ENCODE data around the gene MEGF11. TPM values are rescaled to one million over a fixed set of nuclear protein-coding genes. Genes with fewer than 3 reads are reported as not detected.

MEGF11 gene
- total RNA-seq, 1 experiment from 2014 or later = not detected

- H3K9me2 ChIP-seq (ENCODE audit: insufficient read depth) = no peaks in the 10 kb centered on the region
- no TSS peak for BruUV-seq (replicated peaks)
- ChIA-PET POLR2A (ENCODE audit: unreplicated experiment) (no interaction called here), CTCF (no interaction called here)
- H3K36me3 ChIP-seq (ENCODE audit: low read depth) = no peaks in the 10 kb centered on the region
- no peaks in the 10 kb centered on the region for H3K79me2 ChIP-seq (ENCODE audit: low read depth)
- intact Hi-C loops (cut with micrococcal nuclease; ENCODE audit: unreplicated experiment) = no loop called here
- no peak overlapping the region for H3K27ac ChIP-seq
- DNase-seq = no peak
- no peaks in the 10 kb centered on the region for H3K9me3 ChIP-seq (ENCODE audit: insufficient read depth, low read depth)
- no peaks in the 10 kb centered on the region for H3F3A ChIP-seq (ENCODE audit: insufficient read depth, low read depth)
- H4K20me1 ChIP-seq (ENCODE audit: insufficient read depth) = no peaks in the 10 kb centered on the region
- H3K4me1 ChIP-seq (replicated peaks; ENCODE audit: insufficient read depth) = no peaks in the 10 kb centered on the region
- no peak for TF ChIP-seq CTCF (conservative IDR thresholded peaks at IDR 0.05)
- no peak for TF ChIP-seq EZH2 (IDR thresholded peaks at IDR 0.05; ENCODE audit: low read depth)
- H3K4me2 ChIP-seq = no peak overlapping the region
- peaks cover 17% of the 10 kb centered on the region; the same call in 1 of the 2 replicates for H3K27me3 ChIP-seq (ENCODE audit: insufficient read depth, low read depth)
- no peak overlapping the region for H3K4me3 ChIP-seq
- H2AFZ ChIP-seq = no peak overlapping the region
Measured at GRCh38 chr15:66156310-66156975, 97.1 kb downstream of the MEGF11 start.

- Histone ChIP-seq H3K27ac (no peak overlapping the region), H3K36me3 (ENCODE audit: low read depth) (no peaks in the 10 kb centered on the region), H3F3A (ENCODE audit: insufficient read depth, low read depth) (no peaks in the 10 kb centered on the region), H3K9me3 (ENCODE audit: insufficient read depth, low read depth) (no peaks in the 10 kb centered on the region), H2AFZ (no peak overlapping the region), H3K4me2 (no peak overlapping the region), H3K27me3 (ENCODE audit: insufficient read depth, low read depth) (peaks cover 21% of the 10 kb centered on the region; the same call in 1 of the 2 replicates), H4K20me1 (ENCODE audit: insufficient read depth) (no peaks in the 10 kb centered on the region), H3K79me2 (ENCODE audit: low read depth) (no peaks in the 10 kb centered on the region), H3K4me1 (replicated peaks; ENCODE audit: insufficient read depth) (no peaks in the 10 kb centered on the region), H3K9me2 (ENCODE audit: insufficient read depth) (no peaks in the 10 kb centered on the region), H3K4me3 (no peak overlapping the region)
- no peak for TF ChIP-seq CTCF (conservative IDR thresholded peaks at IDR 0.05)
- TF ChIP-seq EZH2 (IDR thresholded peaks at IDR 0.05; ENCODE audit: low read depth) = no peak
- DNase-seq = no peak
- no TSS peak for BruUV-seq (replicated peaks)
- POLR2A ChIA-PET (ENCODE audit: unreplicated experiment) = no interaction called here
- intact Hi-C loops (cut with micrococcal nuclease; ENCODE audit: unreplicated experiment) = no loop called here
- CTCF ChIA-PET = no interaction called here
Measured at GRCh38 chr15:66155065-66155464, 98.5 kb downstream of the MEGF11 start.

- no peak for DNase-seq
- BruUV-seq (replicated peaks) = no TSS peak
- H3K4me2 ChIP-seq = no peak overlapping the region
- H3K9me2 ChIP-seq (ENCODE audit: insufficient read depth) = no peaks in the 10 kb centered on the region
- H3K79me2 ChIP-seq (ENCODE audit: low read depth) = no peaks in the 10 kb centered on the region
- ChIA-PET POLR2A (ENCODE audit: unreplicated experiment) (no interaction called here), CTCF (no interaction called here)
- H4K20me1 ChIP-seq (ENCODE audit: insufficient read depth) = no peaks in the 10 kb centered on the region
- no peaks in the 10 kb centered on the region for H3K9me3 ChIP-seq (ENCODE audit: insufficient read depth, low read depth)
- intact Hi-C loops (cut with micrococcal nuclease; ENCODE audit: unreplicated experiment) = no loop called here
- no peaks in the 10 kb centered on the region for H3K4me1 ChIP-seq (replicated peaks; ENCODE audit: insufficient read depth)
- no peaks in the 10 kb centered on the region for H3K36me3 ChIP-seq (ENCODE audit: low read depth)
- no peak overlapping the region for H3K27ac ChIP-seq
- H3K4me3 ChIP-seq = no peak overlapping the region
- H2AFZ ChIP-seq = no peak overlapping the region
- peaks cover 22% of the 10 kb centered on the region; the same call in 1 of the 2 replicates for H3K27me3 ChIP-seq (ENCODE audit: insufficient read depth, low read depth)
- TF ChIP-seq EZH2 (IDR thresholded peaks at IDR 0.05; ENCODE audit: low read depth) (no peak), CTCF (conservative IDR thresholded peaks at IDR 0.05) (no peak)
- H3F3A ChIP-seq (ENCODE audit: insufficient read depth, low read depth) = no peaks in the 10 kb centered on the region
Measured at GRCh38 chr15:66154581-66154980, 99.0 kb downstream of the MEGF11 start.
